ENCODE results near the gene ME3.

The ME3 gene

DNA sequence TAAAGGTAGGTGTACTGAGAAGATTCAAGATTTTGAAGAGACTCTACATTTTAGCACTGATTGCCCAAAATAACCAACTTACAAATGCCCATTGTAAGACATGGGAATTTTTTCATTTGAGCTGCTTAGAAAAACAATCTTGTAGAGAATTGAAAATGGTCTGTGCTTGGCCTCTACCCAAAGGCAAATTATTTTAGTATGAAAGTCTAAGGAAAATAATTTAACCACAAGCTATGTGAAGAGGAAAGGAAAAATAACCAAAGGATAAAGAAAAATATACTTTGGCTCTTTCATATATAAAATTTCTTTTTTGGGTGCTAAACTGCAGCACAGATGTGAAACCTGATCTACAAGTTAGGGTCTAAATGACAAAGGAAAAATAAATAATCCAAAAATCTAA lies 54.9 kb downstream of the ME3 start:
- ATAC-seq: no peak

DNA sequence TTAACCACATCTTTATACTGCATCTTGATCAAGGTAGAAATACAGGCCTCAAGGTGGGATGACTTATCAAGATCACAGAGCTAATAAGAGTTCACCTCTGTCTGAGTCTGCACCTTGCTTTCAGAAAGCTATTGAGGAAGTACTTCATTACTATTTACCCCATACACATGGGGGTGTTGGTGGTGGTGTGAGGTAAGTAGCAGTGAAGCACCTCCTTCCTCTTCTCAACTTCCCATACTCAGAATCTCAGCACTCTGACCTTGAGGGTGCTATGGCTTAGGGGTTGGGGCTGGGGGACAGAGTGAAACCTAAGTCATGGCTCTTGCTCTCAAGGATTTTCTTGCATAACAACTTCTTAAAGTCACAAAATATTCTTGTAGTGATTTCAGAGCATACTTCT lies 56.9 kb downstream of the ME3 start:
- ATAC-seq: no peak

DNA sequence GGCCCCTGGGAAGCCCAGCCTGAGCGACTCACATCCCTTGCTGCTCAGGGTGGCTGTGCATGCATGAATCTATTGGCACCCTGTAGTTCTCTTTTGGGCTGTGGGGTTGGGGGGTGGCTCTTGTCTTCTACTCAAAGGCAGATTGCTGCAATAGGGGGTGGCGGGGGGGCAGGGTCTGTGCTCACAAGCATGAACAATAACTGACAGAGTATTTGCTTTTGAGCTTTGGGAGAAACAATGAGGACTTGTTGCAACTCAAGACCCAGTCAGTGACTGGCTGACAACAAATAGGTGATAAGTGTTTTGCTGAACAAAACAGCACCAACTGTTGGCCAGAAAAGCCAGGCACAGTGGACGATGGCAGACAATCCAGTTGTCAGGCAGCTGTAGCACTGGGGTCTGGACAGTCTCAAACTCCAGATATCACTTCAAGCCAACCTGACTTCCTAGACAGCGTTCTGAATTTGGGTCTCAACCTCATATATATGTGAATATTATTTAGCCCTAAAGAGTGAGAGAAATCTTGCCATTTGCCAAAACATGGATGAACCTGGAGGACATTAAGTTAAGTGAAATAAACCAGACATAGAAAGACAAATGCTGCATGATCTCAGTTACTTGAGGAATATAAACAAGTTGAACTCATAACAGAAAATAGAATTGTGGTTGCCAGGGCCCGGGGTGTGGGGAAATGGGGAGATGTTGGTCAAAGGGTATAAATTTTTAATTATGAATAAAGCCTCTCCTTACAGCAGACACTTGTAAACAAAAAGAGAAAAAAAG lies 61.7 kb downstream of the ME3 start:
- no peak for ATAC-seq

DNA sequence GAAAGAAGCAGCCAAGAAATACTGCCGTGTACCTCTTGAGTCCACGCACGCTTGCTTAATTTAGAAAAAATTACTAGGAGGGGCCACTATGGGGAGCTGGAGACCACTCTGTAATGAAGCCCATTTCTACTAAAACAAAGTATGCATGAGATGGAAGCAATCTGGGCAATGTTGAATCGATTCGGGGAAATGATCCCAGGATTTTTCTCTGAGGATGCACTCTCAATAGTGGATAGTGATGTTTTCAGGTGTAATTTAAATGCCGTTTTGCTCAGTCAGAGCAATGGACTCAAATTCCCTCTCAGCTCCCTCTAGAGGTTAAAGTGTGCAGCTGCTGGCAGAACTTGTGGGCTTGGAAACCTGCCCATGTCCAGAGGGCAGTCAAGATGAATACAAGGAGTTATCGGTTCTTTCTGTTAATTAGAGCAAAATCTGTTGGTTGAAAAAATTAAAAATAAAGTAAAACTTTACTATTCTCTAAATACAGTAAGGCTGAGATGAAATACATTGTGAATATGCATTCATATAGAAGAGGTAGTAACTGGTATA lies 64.1 kb downstream of the ME3 start:
- peak; percentile 53 to 55 for ATAC-seq

DNA sequence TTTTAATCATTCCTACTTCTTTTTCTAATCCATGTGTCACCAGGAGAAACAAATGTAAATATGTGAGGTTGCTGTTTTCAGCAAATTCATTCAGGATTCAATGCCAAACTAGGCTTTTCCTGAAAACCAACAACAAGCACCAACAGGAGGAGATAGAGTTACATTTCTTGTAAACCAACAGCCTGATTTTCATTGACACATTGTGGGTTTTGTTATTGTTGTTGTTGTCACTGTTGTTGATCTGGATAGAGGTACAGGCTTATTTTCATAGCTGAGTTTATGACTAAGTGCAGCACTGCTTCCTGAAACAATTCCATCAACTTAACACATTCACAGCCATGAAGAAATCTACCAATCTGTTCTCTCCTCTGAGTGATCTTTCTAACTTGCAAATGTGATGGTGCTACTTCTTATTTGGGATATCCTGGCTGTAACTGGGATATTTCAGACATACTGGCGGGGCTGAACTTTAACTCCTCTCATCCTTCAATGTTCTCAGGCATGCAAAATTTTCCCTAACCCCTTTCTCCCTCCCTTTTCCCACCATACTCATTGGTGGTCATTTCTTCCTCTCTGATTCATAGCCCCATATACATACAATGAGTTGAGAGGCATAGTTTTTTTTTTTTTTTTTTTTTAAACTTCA lies 65.5 kb downstream of the ME3 start:
- ATAC-seq: no peak

DNA sequence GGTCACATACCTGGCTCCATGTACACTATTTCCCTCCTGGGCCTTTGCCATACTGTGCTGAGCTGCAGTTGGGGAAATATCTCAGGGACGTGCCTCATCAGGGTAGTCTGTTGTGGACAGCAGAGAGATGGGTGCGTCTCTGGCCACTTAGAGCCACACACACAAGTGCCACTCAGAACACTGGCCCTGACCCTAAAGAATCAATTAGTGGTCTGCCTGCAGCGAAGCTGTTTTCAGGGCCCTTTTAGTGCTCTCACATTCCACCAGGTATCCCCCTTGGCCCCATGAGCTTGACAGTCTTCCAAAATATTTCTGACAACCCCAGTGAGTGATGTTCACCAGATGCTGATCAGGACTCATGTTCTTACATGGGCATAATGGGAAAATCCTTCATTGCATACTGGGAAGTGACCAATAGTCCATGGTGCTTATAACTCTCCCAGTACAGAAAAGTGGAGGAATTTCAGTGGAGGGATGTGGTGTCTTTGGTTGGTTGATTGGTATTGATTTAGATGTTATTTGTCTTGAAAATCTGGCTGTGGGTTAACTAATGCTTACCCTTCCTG lies 66.1 kb downstream of the ME3 start:
- no peak for ATAC-seq

DNA sequence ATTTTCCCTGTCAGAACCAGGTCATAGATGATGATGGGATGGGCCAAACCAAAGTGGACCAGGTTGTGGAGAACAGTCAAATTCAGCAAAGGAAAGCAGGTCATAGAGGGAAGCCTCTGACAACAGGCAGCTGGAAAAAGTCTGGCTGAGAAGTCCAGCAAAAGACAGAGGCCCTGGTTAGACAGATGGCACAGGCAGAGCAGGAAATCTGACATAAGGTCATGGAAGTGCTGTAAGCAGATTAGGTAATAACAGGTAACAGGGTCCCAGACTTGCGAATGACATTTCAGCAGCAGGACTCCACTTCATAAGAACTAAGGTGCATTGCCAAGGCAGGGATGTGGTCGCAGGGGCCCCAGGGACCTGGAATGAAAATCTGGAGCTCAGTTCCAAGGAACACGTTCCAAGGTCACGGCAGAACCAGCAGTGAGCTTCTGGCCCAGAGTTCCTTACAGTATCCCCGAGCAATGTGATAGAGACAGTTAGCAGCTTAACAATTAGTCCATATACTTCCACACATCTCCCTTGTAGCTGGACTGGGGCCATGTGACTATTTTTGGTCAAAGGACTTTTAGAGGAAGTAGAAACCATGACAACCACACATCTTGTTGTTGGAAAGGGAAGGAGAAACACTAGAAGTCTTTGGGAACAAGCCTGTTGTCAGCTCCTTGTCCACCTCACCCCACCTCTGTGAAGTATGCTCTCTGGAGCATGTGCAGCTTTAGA lies 75.4 kb downstream of the ME3 start:
- no peak for ATAC-seq

DNA sequence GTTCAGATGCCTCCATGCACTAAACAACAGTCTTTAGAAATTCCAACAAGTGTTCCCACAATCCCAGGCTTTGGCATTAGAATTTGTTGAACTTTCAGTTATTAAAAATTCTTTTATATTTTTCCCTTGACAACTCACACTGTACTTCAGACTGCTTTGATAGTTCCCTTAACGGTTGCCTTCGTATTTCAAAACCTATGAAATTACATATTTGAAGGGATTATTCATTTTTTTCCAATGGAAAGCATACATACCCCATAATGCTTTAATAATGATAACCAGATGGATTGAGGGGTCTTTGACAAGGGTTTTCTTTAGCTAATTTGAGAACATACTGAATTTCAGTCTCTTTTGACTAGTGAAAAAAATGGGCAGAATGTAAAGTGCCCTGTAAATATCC lies 76.5 kb downstream of the ME3 start:
- ATAC-seq: no peak

DNA sequence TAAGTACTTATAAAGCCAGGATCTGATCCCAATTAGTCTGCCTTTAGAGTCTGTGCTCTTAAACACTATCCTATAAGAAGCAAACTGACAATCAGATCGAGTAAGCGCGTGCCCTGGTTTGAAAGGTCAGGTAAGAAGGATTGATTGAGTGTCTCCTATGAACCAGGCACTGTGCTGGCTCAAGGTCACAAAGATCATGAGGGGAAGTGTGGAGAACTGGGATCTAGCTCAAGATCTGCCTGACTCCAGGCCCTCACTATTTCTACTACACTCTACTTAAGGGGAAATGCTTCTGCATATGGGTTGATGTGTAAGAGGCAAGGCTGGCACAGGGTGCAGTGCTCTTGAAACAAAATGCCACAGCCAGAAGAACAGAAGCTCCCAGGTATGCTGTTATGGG lies 77.0 kb downstream of the ME3 start:
- ATAC-seq: no peak

DNA sequence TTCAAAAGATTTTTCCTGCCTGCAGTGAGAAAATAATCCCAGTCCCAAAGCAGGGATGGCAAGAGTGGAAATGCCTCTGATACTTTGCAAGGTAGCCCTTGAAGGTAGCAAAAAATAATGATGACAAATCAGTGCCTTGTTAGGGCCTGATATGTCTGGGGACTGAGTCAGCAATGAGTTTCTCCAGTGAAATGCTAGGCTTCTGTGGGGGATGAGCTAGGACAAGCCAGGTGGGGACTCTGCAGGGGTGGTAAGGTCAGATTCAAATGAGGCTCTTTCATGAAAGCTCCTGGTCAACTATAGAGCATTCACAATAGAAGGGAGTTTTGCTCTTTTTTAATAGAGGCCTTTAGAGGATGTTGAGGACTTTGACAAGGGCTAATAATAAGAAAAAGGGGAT lies 77.7 kb downstream of the ME3 start:
- ATAC-seq: no peak

DNA sequence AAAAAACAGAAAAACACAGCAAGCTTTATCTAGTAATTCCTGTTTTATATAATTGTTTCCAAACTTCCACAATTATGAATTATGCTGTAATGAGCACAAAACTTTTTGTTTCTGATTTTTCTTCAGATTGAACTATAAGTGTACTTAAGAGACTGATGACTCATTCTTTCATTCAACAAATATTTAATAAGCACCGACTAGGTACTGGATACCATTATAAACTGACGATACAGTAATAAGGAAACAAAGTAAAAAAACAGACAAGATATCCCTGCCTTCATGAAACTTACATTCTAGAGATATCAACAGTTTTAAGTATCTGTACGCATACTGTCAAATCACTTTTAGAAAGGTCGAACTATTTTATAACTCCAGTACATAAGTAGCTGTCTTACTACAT lies 78.6 kb downstream of the ME3 start:
- ATAC-seq: no peak

DNA sequence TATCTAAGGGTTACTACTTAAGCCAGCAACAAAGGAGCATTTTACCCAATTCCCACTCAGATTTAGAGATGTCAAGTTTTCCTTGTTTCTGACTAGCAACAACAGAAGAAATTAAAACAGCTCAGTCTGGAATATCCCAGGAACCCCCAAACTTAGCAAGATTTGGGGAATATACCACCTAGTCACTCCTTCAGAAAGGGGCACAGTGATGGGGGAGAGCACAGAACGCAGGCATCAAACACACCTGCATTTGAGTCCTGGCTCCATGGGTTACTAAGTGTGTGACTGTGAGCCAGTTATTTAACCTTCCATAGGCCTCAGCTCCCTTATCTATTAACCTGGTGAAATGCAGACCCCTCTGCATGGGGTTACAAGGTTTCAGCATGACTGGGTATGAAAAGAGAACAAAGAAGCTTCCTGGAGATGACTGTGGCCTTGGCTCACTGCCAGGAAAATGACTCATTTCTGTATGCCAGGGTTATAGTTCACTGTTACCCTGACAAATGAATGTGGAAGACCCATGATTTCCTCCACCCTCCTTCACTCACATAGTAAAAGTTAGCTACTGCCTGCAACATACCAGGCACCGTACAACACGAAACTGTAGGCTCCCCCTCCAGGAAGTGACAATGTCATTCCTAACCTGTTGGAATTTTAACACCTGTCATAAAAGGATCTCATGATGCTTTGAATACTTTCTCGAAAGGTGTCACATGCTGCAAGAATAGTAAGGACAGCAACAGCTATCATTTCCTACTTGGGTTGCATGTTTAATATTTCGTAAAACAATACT lies 79.6 kb downstream of the ME3 start:
- ATAC-seq: peak; percentile 90 to 91

DNA sequence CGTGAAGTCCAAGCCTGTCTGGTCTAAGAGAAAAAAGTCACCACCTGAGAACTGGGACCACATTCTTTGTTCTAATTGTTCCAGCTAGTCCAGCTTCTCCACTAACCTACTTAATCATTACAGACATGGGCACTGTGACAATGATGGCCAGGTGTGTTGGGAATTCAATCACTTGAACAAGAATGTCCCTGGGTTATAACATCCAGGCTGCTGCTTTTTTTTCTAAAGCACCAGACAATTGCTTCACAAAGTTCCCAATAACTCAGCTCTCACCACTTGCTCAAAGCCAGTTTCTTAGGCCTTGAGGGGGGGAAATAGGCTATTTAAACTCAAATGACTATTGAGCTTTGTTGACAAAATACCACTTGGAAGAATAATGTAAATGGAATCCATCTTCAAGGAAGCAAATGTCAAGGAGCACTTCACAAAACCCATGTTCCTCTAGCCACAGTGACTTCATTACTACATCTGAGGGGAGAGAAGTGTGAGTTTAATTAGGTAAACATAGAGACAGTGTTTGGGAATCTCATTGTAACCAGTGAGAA lies 80.3 kb downstream of the ME3 start:
- no peak for ATAC-seq

DNA sequence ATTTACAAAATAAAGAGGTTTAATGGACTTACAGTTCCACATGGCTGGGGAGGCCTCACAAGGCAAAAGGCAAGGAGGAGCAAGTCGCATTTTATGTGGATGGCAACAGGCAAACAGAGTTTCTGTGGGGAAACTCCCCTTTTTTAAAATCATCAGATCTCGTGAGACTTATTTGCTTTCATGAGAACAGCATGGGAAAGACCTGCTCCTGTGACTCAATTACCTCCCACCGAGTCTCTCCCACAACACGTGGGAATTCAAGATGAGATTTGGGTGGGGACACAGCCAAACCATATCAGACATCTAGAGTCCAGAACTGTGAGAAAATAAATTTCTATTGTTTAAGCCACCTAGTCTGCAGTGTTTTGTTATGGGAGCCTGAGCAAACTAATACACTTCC lies 80.8 kb downstream of the ME3 start:
- no peak for ATAC-seq

DNA sequence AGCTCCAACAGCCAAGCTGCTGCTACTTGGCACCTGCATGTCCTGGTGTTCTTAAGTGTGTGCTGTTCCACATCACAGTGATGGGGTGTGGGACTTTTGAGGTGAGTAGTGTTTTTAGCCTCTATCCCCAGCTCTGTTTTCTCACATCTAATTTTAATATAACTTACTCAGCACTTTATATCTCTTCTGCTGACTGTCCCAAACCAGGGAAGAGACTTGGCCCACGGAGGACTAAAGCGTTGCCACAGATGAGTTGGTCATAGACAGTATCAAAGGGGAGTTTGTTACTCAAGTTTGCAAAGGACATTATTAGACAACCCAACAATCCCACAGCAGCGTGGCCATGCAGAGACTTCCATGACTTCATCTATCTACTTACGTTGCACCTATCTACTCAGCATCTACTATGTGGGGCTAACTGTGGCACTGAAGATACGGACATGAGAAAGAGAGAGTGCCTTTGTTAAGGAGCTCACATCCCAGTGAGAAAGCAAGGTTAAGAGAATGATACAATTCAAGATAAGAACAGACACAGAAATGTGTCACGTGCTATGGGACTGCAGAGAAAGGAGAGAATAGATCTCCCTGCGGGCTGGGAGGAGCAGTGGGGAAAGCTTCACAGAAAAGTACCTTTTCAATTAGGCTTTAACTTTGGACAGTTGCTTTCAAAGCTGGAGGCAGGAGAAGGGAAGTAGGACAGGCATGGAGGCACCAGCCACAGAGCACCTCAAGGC lies 82.4 kb downstream of the ME3 start:
- no peak for ATAC-seq

DNA sequence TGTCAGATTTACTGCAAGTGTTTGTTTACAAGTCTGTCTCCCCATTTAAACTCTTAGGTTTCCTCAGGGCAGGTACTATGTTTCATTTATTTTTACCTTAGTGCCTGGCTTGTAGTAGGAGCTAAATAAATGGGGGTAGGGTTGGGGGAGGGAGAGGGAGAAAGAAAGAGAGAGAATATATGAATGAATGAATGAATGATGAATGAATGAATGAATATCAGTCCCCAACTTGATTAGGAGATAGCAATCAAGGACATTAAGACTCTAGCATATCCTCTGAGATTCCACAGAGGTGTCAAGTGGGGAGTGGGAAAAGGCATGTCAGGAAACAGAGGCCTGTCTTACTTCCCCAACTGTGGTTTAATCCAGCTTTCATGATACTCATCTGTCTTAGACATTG lies 83.2 kb downstream of the ME3 start:
- ATAC-seq: no peak

DNA sequence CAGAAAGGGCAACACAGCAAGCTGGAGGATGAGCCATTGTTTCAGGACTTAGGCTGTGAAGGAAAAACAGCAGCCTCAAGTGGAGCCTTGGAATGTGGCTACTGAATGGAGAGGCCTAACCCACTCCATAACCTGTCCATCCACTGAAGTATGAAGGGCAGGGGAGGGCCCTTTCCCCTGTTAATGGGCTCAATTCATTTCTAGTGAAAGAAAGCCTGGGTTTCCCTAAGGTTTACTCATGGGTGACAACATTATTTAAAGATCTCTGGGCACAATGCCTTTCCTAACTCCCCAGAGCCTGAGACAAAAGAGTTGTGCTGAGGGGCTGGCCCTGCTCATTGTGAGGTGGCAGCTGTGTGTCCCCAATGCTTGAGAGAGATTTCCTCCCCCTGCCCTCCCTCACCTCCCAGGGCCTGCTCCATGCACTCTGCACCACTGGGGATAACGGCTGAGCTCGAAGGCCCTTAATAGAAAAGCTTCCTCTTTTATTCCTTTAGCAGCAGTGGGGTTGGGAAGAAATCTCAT lies 83.8 kb downstream of the ME3 start:
- ATAC-seq: no peak

DNA sequence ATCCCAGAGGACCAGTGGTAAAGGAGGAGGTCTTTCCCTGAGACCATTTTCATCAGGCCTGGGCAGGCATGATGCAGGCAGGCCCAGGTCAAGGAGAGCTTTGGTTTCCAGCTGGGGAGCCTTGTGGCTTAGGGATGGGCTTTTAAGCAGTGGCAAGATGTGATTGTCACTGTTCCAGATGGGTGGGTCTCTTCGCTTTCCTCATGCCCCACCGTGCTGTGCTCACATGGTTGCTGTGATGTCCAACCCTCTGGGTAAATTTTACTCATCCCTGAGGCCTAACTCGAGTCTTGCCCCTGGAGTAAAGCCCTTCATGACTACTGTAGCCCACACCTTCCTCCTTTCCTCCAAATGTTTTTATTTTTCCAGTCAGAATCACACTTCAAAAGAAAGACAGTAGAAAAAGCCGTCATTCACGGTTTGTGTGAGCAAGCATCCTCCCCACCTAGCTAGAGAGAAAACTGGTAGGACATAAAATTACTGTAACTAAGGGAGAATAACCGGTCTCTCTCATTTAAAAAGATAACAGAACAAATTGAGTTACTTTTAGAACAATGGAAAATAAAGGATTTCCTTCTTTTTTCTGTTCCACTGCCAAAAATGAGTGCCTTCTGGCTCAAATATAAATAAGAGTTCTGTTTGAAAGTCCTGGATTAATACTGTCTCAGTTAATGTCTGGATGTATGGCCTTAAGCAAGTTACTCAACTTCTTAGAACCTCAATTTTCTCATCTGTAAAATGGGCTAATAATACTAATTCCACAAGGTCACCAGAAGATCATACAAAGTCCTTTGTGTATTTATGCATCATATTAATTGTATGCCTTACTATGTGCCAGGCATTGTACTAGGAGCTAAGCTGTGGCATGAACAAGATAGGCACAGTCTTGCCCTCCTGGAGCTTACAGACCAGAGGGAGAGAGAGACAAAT lies 84.9 kb downstream of the ME3 start:
- ATAC-seq: no peak

DNA sequence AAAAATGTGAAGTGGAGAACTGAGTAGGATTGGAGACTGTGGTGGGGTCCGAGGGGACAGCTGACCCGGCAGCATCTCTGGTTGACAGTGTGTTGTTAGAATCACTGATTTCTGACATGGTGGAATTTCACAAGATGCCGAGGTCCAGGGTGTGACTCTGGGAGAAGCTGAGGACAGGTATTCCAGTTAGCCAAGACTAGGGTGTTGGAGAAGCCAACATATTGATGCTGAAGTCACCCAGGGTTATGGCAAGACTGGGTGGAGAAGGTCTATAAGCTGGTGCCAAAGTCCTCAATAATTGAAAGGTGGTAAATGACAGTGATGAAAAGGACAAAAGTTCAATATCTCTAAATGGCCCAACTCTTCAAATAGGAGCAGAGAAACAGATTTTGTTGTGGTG lies 86.1 kb downstream of the ME3 start:
- no peak for ATAC-seq

DNA sequence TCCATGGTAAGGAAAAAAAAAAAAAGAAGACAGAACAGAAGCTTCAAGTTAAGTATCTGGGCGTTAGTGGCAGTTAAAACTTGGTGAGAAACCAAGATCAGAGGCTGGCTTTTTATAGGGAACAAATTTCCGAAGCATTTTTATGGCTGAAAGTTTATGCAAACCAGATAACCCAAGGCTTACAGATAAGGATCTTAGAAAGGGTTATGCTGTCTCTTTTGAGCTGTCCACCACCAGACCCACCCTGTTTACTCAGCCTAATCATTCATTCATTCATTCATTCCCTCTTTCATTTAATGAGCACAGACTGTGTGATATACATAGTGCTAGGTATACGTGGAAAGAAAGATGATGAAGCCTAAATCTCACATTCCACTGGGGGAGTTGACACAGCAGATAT lies 89.5 kb downstream of the ME3 start:
- no peak for ATAC-seq
